ENCODE data around the gene ZFAND3. TPM values are rescaled to one million over a fixed set of nuclear protein-coding genes. Genes with fewer than 3 reads are reported as not detected.

ZFAND3 gene
- polyA plus RNA-seq, 2 of the 4 experiments (the other 2 are of a cell fraction), result 12.0 to 50.0 TPM

GRCh38 chr6:37800703-37801604 lies 18.6 kb upstream of the ZFAND3 start:
- H3K4me3 ChIP-seq, result no peak overlapping the region
- no peaks in the 10 kb centered on the region for H3K9me3 ChIP-seq
- DNase-seq (ENCODE audit: low read depth in 1 of 2, low spot score in 1 of 2), result no peak
- 78% methylated on average over 10 of the region's 10 CpGs for WGBS (ENCODE audit: missing lambda C conversion rate)
- H3K4me2 ChIP-seq, result no peak overlapping the region
- CTCF ChIA-PET, result interaction anchor here (2.3 kb wide), 1 partner anchor 10 kb away, joined by 7 read pairs; no protein-coding TSS in a partner anchor
- H3K27ac ChIP-seq, result no peak overlapping the region
- POLR2A ChIA-PET, result no interaction called here
- FAIRE-seq, result no peak
- ATAC-seq, result no peak
- TF ChIP-seq ZFP36 (IDR thresholded peaks at IDR 0.05; ENCODE audit: borderline replicate concordance, partially characterized antibody), result no peak
- no peak for TF ChIP-seq EHMT2 (IDR thresholded peaks at IDR 0.05; ENCODE audit: low read depth)
- TF ChIP-seq MAFK (IDR thresholded peaks at IDR 0.05; ENCODE audit: partially characterized antibody), result no peak
- no peak for TF ChIP-seq RAD21 (conservative IDR thresholded peaks at IDR 0.05 in 1 of 2, IDR thresholded peaks at IDR 0.05 in 1 of 2)
- no peak for TF ChIP-seq MAX (IDR thresholded peaks at IDR 0.05)
- TF ChIP-seq CBX8 (IDR thresholded peaks at IDR 0.05), result no peak
- no peak for TF ChIP-seq TP53 (CRISPR knock-in tag; IDR thresholded peaks at IDR 0.05)
- TF ChIP-seq, protein P1, sequence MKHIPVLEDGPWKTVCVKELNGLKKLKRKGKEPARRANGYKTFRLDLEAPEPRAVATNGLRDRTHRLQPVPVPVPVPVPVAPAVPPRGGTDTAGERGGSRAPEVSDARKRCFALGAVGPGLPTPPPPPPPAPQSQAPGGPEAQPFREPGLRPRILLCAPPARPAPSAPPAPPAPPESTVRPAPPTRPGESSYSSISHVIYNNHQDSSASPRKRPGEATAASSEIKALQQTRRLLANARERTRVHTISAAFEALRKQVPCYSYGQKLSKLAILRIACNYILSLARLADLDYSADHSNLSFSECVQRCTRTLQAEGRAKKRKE (CRISPR knock-in tag; IDR thresholded peaks at IDR 0.05; ENCODE audit: low read depth), result no peak
- TF ChIP-seq CBX2 (IDR thresholded peaks at IDR 0.05; ENCODE audit: borderline replicate concordance, low read depth), result no peak
- TF ChIP-seq JUN (IDR thresholded peaks at IDR 0.05), result no peak
- no peak for TF ChIP-seq CTCF (IDR thresholded peaks at IDR 0.05)
- TF ChIP-seq KDM1A (IDR thresholded peaks at IDR 0.05; ENCODE audit: low read depth), result no peak
- TF ChIP-seq ZC3H11A (IDR thresholded peaks at IDR 0.05), result no peak
- TF ChIP-seq ZNF302 (CRISPR knock-in tag; IDR thresholded peaks at IDR 0.05), result no peak
- TF ChIP-seq CHD2 (IDR thresholded peaks at IDR 0.05; ENCODE audit: low read length, partially characterized antibody), result no peak
- TF ChIP-seq HOXA7 (CRISPR knock-in tag; IDR thresholded peaks at IDR 0.05), result no peak
- TF ChIP-seq POLR2AphosphoS2 (conservative IDR thresholded peaks at IDR 0.05; ENCODE audit: low read length), result no peak
- no peaks in the 10 kb centered on the region for H3K4me1 ChIP-seq

GRCh38 chr6:37801605-37801940 lies 18.0 kb upstream of the ZFAND3 start:
- FAIRE-seq (no peak), ATAC-seq (no peak), DNase-seq (ENCODE audit: low read depth in 1 of 2, low spot score in 1 of 2) (no peak)
- ChIA-PET POLR2A (no interaction called here), CTCF (interaction anchor here (2.3 kb wide), 1 partner anchor 10 kb away, joined by 7 read pairs; no protein-coding TSS in a partner anchor)
- no peak for TF ChIP-seq ZC3H11A (IDR thresholded peaks at IDR 0.05)
- Histone ChIP-seq H3K4me3 (no peak overlapping the region), H3K27ac (no peak overlapping the region), H3K4me2 (no peak overlapping the region), H3K4me1 (no peaks in the 10 kb centered on the region), H3K9me3 (no peaks in the 10 kb centered on the region)

DNA sequence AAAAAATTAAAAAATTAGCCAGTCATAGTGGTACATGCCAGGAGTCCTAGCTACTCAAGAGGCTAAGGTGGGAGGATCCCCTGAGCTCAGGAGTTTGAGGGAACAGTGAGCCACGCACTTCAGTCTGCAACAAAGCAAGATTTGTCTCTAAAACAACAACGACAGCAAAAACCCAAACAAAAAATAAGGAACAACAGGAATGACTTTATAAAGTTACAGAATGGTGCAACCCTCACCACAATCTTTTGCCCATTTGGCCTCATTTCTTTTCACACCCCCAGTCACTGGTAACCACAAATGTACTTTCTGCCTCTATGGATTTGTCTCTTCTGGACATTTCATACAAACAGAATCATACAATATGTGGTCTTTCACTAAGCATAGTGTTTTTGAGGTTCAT lies 16.7 kb upstream of the ZFAND3 start:
- TF ChIP-seq HOXA7 (CRISPR knock-in tag; IDR thresholded peaks at IDR 0.05) (no peak), HOXB5 (CRISPR knock-in tag; IDR thresholded peaks at IDR 0.05) (no peak), ZFP36 (IDR thresholded peaks at IDR 0.05; ENCODE audit: borderline replicate concordance, partially characterized antibody) (no peak)
- TF ChIP-seq, protein P2, sequence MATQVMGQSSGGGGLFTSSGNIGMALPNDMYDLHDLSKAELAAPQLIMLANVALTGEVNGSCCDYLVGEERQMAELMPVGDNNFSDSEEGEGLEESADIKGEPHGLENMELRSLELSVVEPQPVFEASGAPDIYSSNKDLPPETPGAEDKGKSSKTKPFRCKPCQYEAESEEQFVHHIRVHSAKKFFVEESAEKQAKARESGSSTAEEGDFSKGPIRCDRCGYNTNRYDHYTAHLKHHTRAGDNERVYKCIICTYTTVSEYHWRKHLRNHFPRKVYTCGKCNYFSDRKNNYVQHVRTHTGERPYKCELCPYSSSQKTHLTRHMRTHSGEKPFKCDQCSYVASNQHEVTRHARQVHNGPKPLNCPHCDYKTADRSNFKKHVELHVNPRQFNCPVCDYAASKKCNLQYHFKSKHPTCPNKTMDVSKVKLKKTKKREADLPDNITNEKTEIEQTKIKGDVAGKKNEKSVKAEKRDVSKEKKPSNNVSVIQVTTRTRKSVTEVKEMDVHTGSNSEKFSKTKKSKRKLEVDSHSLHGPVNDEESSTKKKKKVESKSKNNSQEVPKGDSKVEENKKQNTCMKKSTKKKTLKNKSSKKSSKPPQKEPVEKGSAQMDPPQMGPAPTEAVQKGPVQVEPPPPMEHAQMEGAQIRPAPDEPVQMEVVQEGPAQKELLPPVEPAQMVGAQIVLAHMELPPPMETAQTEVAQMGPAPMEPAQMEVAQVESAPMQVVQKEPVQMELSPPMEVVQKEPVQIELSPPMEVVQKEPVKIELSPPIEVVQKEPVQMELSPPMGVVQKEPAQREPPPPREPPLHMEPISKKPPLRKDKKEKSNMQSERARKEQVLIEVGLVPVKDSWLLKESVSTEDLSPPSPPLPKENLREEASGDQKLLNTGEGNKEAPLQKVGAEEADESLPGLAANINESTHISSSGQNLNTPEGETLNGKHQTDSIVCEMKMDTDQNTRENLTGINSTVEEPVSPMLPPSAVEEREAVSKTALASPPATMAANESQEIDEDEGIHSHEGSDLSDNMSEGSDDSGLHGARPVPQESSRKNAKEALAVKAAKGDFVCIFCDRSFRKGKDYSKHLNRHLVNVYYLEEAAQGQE (IDR thresholded peaks at IDR 0.05), result no peak
- Histone ChIP-seq H3K4me1 (no peaks in the 10 kb centered on the region), H3K9me3 (no peaks in the 10 kb centered on the region), H3K4me3 (no peak overlapping the region), H3K27ac (no peak overlapping the region), H3K4me2 (no peak overlapping the region)
- WGBS (ENCODE audit: missing lambda C conversion rate), result 71% methylated on average over 2 of the region's 2 CpGs
- DNase-seq (ENCODE audit: low read depth in 1 of 2, low spot score in 1 of 2) (no peak), ATAC-seq (no peak), FAIRE-seq (no peak)
- ChIA-PET CTCF (interaction anchor here (1.1 kb wide), 1 partner anchor 20 kb away, joined by 4 read pairs; no protein-coding TSS in a partner anchor), POLR2A (no interaction called here)

All from A549 (cell line).